Vagina (tissue), 2 donors: Measurements from ENCODE around the gene BTAF1.

Experiments used
- POLR2A ChIP-seq, 2 donors: fragments of 450-650 bp; IDR thresholded peaks; one replicate each; pipeline ENCODE4 v1.6.1; 2017; ENCODE audit warnings: antibody characterized with exemption in 2 of 2, mild to moderate bottlenecking in 2 of 2, moderate library complexity in 2 of 2
- TF ChIP-seq, protein P1 (sequence below), 3 experiments: fragments of 450-650 bp in 2 of 3; fragments of 200-600 bp in 1 of 3; sonication (generic) in 1 of 3; IDR thresholded peaks; one replicate each; pipeline ENCODE4 v1.5.1; 2017 to 2019; ENCODE audit warnings: antibody characterized with exemption in 3 of 3, mild to moderate bottlenecking in 2 of 3, moderate library complexity in 2 of 3

DNA sequence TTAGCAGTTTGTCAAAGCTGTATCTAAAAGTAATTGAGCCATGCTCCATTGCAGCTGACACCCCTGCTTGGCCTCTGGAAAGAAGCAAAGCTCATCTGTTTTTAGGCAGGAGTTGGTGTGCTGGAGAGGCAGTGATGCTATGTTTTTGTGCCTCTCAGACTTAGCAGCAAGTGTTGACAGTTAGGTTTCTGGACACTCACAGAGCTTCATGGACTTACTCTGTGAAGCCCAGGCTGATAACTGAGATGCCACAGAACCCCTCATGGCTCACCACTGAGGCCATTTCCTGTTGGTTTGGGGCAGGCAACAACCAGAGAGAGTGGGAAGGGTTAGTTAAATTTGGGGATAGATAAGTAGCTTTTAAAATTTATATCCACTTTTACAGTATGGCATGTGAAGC is 59.8 kb downstream of the BTAF1 start:
- TF ChIP-seq POLR2A (IDR thresholded peaks at IDR 0.05), result no peak
- TF ChIP-seq, protein P1, sequence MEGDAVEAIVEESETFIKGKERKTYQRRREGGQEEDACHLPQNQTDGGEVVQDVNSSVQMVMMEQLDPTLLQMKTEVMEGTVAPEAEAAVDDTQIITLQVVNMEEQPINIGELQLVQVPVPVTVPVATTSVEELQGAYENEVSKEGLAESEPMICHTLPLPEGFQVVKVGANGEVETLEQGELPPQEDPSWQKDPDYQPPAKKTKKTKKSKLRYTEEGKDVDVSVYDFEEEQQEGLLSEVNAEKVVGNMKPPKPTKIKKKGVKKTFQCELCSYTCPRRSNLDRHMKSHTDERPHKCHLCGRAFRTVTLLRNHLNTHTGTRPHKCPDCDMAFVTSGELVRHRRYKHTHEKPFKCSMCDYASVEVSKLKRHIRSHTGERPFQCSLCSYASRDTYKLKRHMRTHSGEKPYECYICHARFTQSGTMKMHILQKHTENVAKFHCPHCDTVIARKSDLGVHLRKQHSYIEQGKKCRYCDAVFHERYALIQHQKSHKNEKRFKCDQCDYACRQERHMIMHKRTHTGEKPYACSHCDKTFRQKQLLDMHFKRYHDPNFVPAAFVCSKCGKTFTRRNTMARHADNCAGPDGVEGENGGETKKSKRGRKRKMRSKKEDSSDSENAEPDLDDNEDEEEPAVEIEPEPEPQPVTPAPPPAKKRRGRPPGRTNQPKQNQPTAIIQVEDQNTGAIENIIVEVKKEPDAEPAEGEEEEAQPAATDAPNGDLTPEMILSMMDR (IDR thresholded peaks at IDR 0.05), result no peak
